ENCODE measurements around the gene MATN1.

Gene MATN1

GRCh38 chr1:30742963-30743559 lies 19.7 kb upstream of the MATN1 start:
- H3K27me3 ChIP-seq (ENCODE audit: insufficient read depth, low read length), result no peaks in the 10 kb centered on the region
- peaks cover 7% of the 10 kb centered on the region; the same call in 1 of the 2 replicates for H3K4me1 ChIP-seq (ENCODE audit: insufficient read depth, low read length)
- H3K27ac ChIP-seq (ENCODE audit: low read depth, low read length), result no peak overlapping the region
- no peak overlapping the region for H3K9ac ChIP-seq (ENCODE audit: low read depth, low read length)
- 93% methylated on average over 3 of the region's 3 CpGs for WGBS
- no peaks in the 10 kb centered on the region for H3K9me3 ChIP-seq (ENCODE audit: insufficient read depth, low read depth, low read length)
- H3K36me3 ChIP-seq (ENCODE audit: insufficient read depth, low read length), result no peaks in the 10 kb centered on the region
- H3K4me3 ChIP-seq (ENCODE audit: low read length), result no peak overlapping the region

GRCh38 chr1:30742300-30742962 lies 19.0 kb upstream of the MATN1 start:
- no peak overlapping the region for H3K9ac ChIP-seq (ENCODE audit: low read depth, low read length)

GRCh38 chr1:30741239-30741894 lies 18.0 kb upstream of the MATN1 start:
- Histone ChIP-seq H3K36me3 (ENCODE audit: insufficient read depth, low read length) (no peaks in the 10 kb centered on the region), H3K9me3 (ENCODE audit: insufficient read depth, low read depth, low read length) (no peaks in the 10 kb centered on the region), H3K9ac (ENCODE audit: low read depth, low read length) (no peak overlapping the region), H3K4me3 (ENCODE audit: low read length) (no peak overlapping the region), H3K27ac (ENCODE audit: low read depth, low read length) (no peak overlapping the region), H3K4me1 (ENCODE audit: insufficient read depth, low read length) (peaks cover 7% of the 10 kb centered on the region; the same call in 1 of the 2 replicates), H3K27me3 (ENCODE audit: insufficient read depth, low read length) (no peaks in the 10 kb centered on the region)
- 63% methylated on average over 12 of the region's 12 CpGs for WGBS

More at GRCh38 chr1:30742300-30742962, 19.0 kb upstream of the MATN1 start:
- H3K4me3 ChIP-seq (ENCODE audit: low read length), result no peak overlapping the region
- no peaks in the 10 kb centered on the region for H3K27me3 ChIP-seq (ENCODE audit: insufficient read depth, low read length)
- no peaks in the 10 kb centered on the region for H3K36me3 ChIP-seq (ENCODE audit: insufficient read depth, low read length)
- WGBS, result 86% methylated on average over 11 of the region's 11 CpGs
- H3K9me3 ChIP-seq (ENCODE audit: insufficient read depth, low read depth, low read length), result no peaks in the 10 kb centered on the region
- peaks cover 7% of the 10 kb centered on the region; the same call in 1 of the 2 replicates for H3K4me1 ChIP-seq (ENCODE audit: insufficient read depth, low read length)
- H3K27ac ChIP-seq (ENCODE audit: low read depth, low read length), result no peak overlapping the region

- Histone ChIP-seq H3K27ac (ENCODE audit: low read depth, low read length) (no peak overlapping the region), H3K4me1 (ENCODE audit: insufficient read depth, low read length) (peaks cover 7% of the 10 kb centered on the region; the same call in 1 of the 2 replicates), H3K9ac (ENCODE audit: low read depth, low read length) (no peak overlapping the region)
These were observed 17.2 kb upstream of the MATN1 start for GRCh38 chr1:30740251-30741238.

GRCh38 chr1:30739601-30740000 lies 16.2 kb upstream of the MATN1 start:
- Histone ChIP-seq H3K9ac (ENCODE audit: low read depth, low read length) (no peak overlapping the region), H3K27ac (ENCODE audit: low read depth, low read length) (no peak overlapping the region), H3K27me3 (ENCODE audit: insufficient read depth, low read length) (no peaks in the 10 kb centered on the region), H3K9me3 (ENCODE audit: insufficient read depth, low read depth, low read length) (no peaks in the 10 kb centered on the region), H3K4me1 (ENCODE audit: insufficient read depth, low read length) (0 out of 2 replicates have a peak, but pooled peaks cover 7% of the 10 kb centered on the region), H3K4me3 (ENCODE audit: low read length) (no peak overlapping the region), H3K36me3 (ENCODE audit: insufficient read depth, low read length) (no peaks in the 10 kb centered on the region)
- 80% methylated on average over 8 of the region's 8 CpGs for WGBS

More at GRCh38 chr1:30740251-30741238, 17.2 kb upstream of the MATN1 start:
- no peaks in the 10 kb centered on the region for H3K27me3 ChIP-seq (ENCODE audit: insufficient read depth, low read length)
- WGBS, result 74% methylated on average over 13 of the region's 15 CpGs
- H3K4me3 ChIP-seq (ENCODE audit: low read length), result no peak overlapping the region
- H3K36me3 ChIP-seq (ENCODE audit: insufficient read depth, low read length), result no peaks in the 10 kb centered on the region
- H3K9me3 ChIP-seq (ENCODE audit: insufficient read depth, low read depth, low read length), result no peaks in the 10 kb centered on the region

GRCh38 chr1:30738715-30739559 lies 15.6 kb upstream of the MATN1 start:
- WGBS, result 94% methylated on average over 10 of the region's 10 CpGs
- H3K27me3 ChIP-seq (ENCODE audit: insufficient read depth, low read length), result no peaks in the 10 kb centered on the region
- no peak overlapping the region for H3K27ac ChIP-seq (ENCODE audit: low read depth, low read length)
- H3K9me3 ChIP-seq (ENCODE audit: insufficient read depth, low read depth, low read length), result no peaks in the 10 kb centered on the region
- H3K4me1 ChIP-seq (ENCODE audit: insufficient read depth, low read length), result 0 out of 2 replicates have a peak, but pooled peaks cover 7% of the 10 kb centered on the region
- H3K4me3 ChIP-seq (ENCODE audit: low read length), result no peak overlapping the region
- H3K36me3 ChIP-seq (ENCODE audit: insufficient read depth, low read length), result no peaks in the 10 kb centered on the region
- no peak overlapping the region for H3K9ac ChIP-seq (ENCODE audit: low read depth, low read length)

GRCh38 chr1:30738040-30738714 lies 14.8 kb upstream of the MATN1 start:
- H3K27me3 ChIP-seq (ENCODE audit: insufficient read depth, low read length), result no peaks in the 10 kb centered on the region
- 78% methylated on average over 3 of the region's 5 CpGs for WGBS
- peaks cover 9% of the 10 kb centered on the region; the same call in 1 of the 2 replicates for H3K4me1 ChIP-seq (ENCODE audit: insufficient read depth, low read length)
- H3K9me3 ChIP-seq (ENCODE audit: insufficient read depth, low read depth, low read length), result no peaks in the 10 kb centered on the region
- no peak overlapping the region for H3K9ac ChIP-seq (ENCODE audit: low read depth, low read length)
- H3K4me3 ChIP-seq (ENCODE audit: low read length), result no peak overlapping the region
- no peaks in the 10 kb centered on the region for H3K36me3 ChIP-seq (ENCODE audit: insufficient read depth, low read length)
- no peak overlapping the region for H3K27ac ChIP-seq (ENCODE audit: low read depth, low read length)

- Histone ChIP-seq H3K36me3 (ENCODE audit: insufficient read depth, low read length) (no peaks in the 10 kb centered on the region), H3K27ac (ENCODE audit: low read depth, low read length) (no peak overlapping the region), H3K9me3 (ENCODE audit: insufficient read depth, low read depth, low read length) (no peaks in the 10 kb centered on the region), H3K27me3 (ENCODE audit: insufficient read depth, low read length) (no peaks in the 10 kb centered on the region), H3K4me1 (ENCODE audit: insufficient read depth, low read length) (peaks cover 16% of the 10 kb centered on the region), H3K4me3 (ENCODE audit: low read length) (no peak overlapping the region), H3K9ac (ENCODE audit: low read depth, low read length) (no peak overlapping the region)
- WGBS, result 94% methylated on average over 14 of the region's 14 CpGs
These were observed 14.1 kb upstream of the MATN1 start for GRCh38 chr1:30737357-30738039.

- Histone ChIP-seq H3K9me3 (ENCODE audit: insufficient read depth, low read depth, low read length) (no peaks in the 10 kb centered on the region), H3K27me3 (ENCODE audit: insufficient read depth, low read length) (no peaks in the 10 kb centered on the region), H3K36me3 (ENCODE audit: insufficient read depth, low read length) (no peaks in the 10 kb centered on the region), H3K4me1 (ENCODE audit: insufficient read depth, low read length) (peaks cover 11% of the 10 kb centered on the region), H3K4me3 (ENCODE audit: low read length) (no peak overlapping the region), H3K9ac (ENCODE audit: low read depth, low read length) (no peak overlapping the region), H3K27ac (ENCODE audit: low read depth, low read length) (no peak overlapping the region)
- 92% methylated on average over 6 of the region's 6 CpGs for WGBS
These were observed 12.5 kb upstream of the MATN1 start for GRCh38 chr1:30735668-30736498.

Data from HUES64 (cell line).